Parathyroid adenoma (tissue), 2 donors: ENCODE measurements around the gene WDR33.

Experiments used
- H2AFZ ChIP-seq: fragments of 300-600 bp; sonication (generic); one replicate; pipeline ENCODE4 v1.7.0; 2017; ENCODE audit warnings: antibody characterized with exemption, mild to moderate bottlenecking
- H3K27ac ChIP-seq: fragments of 300-600 bp; sonication (generic); one replicate; pipeline ENCODE4 v1.7.0; 2017
- H3K27me3 ChIP-seq: fragments of 300-600 bp; sonication (generic); one replicate; pipeline ENCODE4 v1.7.0; 2017; ENCODE audit warnings: low read length; ENCODE audit not compliant: control insufficient read depth, insufficient read depth
- H3K36me3 ChIP-seq: fragments of 300-600 bp; sonication (generic); one replicate; pipeline ENCODE4 v1.7.0; 2017; ENCODE audit warnings: low read length; ENCODE audit not compliant: control insufficient read depth, insufficient read depth
- H3K4me1 ChIP-seq: fragments of 300-600 bp; sonication (generic); one replicate; pipeline ENCODE4 v1.7.0; 2017; ENCODE audit warnings: control low read depth
- H3K4me2 ChIP-seq: fragments of 300-600 bp; sonication (generic); one replicate; pipeline ENCODE4 v1.7.0; 2017; ENCODE audit warnings: low read length
- H3K4me3 ChIP-seq: fragments of 300-600 bp; sonication (generic); one replicate; pipeline ENCODE4 v1.7.0; 2017; ENCODE audit warnings: low read depth, low read length
- H3K79me2 ChIP-seq: fragments of 300-600 bp; sonication (generic); one replicate; pipeline ENCODE4 v1.7.0; 2017; ENCODE audit warnings: control low read depth
- H3K9ac ChIP-seq: fragments of 300-600 bp; sonication (generic); one replicate; pipeline ENCODE4 v1.7.0; 2017; ENCODE audit warnings: mild to moderate bottlenecking
- H3K9me3 ChIP-seq: fragments of 300-600 bp; sonication (generic); one replicate; pipeline ENCODE4 v1.7.0; 2017; ENCODE audit warnings: low read length; ENCODE audit not compliant: control insufficient read depth
- CTCF ChIP-seq: fragments of 300-600 bp; sonication (generic); IDR thresholded peaks from one replicate; pipeline ENCODE4 v1.7.0; 2017; ENCODE audit warnings: antibody characterized with exemption, mild to moderate bottlenecking
- donor health status: primary hyperparathyroidism.

Gene WDR33

GRCh38 chr2:127810619-127811396 is at the start of gene WDR33:
TSS of gene WDR33 (minus strand) at chr2:127811171. CDS start at chr2:127770981, 40,190 bp downstream.
- peak within 1 kb of the TSS; percentile 94 for H3K9ac ChIP-seq
- no peaks in the 10 kb centered on the region for H3K36me3 ChIP-seq
- H3K79me2 ChIP-seq: peaks cover 26% of the 10 kb centered on the region
- H3K4me1 ChIP-seq: peaks cover 5% of the 10 kb centered on the region
- peak within 1 kb of the TSS; percentile 95 for H3K4me3 ChIP-seq
- H3K4me2 ChIP-seq: peak within 1 kb of the TSS; percentile 99
- peak within 1 kb of the TSS; percentile 79 for H2AFZ ChIP-seq
- no peaks in the 10 kb centered on the region for H3K9me3 ChIP-seq
- TF ChIP-seq CTCF: no peak
- no peaks in the 10 kb centered on the region for H3K27me3 ChIP-seq
- peak within 1 kb of the TSS; percentile 90 for H3K27ac ChIP-seq

- Histone ChIP-seq H2AFZ (peak overlapping the region; percentile 79), H3K9ac (no peak overlapping the region), H3K27me3 (no peaks in the 10 kb centered on the region), H3K36me3 (no peaks in the 10 kb centered on the region), H3K4me2 (peak overlapping the region; percentile 13), H3K79me2 (peaks cover 19% of the 10 kb centered on the region), H3K4me1 (peaks cover 6% of the 10 kb centered on the region), H3K4me3 (no peak overlapping the region), H3K27ac (no peak overlapping the region), H3K9me3 (no peaks in the 10 kb centered on the region)
- TF ChIP-seq CTCF: no peak
Measured at GRCh38 chr2:127860130-127860529, 49.2 kb upstream of the WDR33 start.

- Histone ChIP-seq H3K9me3 (no peaks in the 10 kb centered on the region), H3K4me2 (peak overlapping the region; percentile 13), H3K9ac (no peak overlapping the region), H3K4me3 (no peak overlapping the region), H3K79me2 (peaks cover 19% of the 10 kb centered on the region), H3K27ac (no peak overlapping the region), H3K27me3 (no peaks in the 10 kb centered on the region), H2AFZ (peak overlapping the region; percentile 79), H3K4me1 (peaks cover 6% of the 10 kb centered on the region), H3K36me3 (no peaks in the 10 kb centered on the region)
- no peak for TF ChIP-seq CTCF
Measured at GRCh38 chr2:127859712-127860085, 48.7 kb upstream of the WDR33 start.

- Histone ChIP-seq H3K4me1 (peaks cover 6% of the 10 kb centered on the region), H3K9ac (peak overlapping the region; percentile 65), H3K36me3 (no peaks in the 10 kb centered on the region), H3K4me3 (peak overlapping the region; percentile 85), H3K9me3 (no peaks in the 10 kb centered on the region), H3K27ac (peak overlapping the region; percentile 63), H3K27me3 (no peaks in the 10 kb centered on the region), H2AFZ (peak overlapping the region; percentile 97), H3K79me2 (peaks cover 19% of the 10 kb centered on the region), H3K4me2 (peak overlapping the region; percentile 83)
- no peak for TF ChIP-seq CTCF
Measured at GRCh38 chr2:127857265-127857808, 46.4 kb upstream of the WDR33 start.
